ENCODE data around the gene RASD2. TPM values are rescaled to one million over a fixed set of nuclear protein-coding genes. Genes with fewer than 3 reads are reported as not detected.

Gene RASD2
- total and polyA plus RNA-seq, 2 donors (not counting 1 experiment from before 2014, with no cell fraction given): 0.07 TPM; not detected in 1

GRCh38 chr22:35544827-35545226 is 4.2 kb downstream of the RASD2 start:
- peaks cover 7% of the 10 kb centered on the region for H3K4me1 Mint-ChIP-seq
- H3K4me3 Mint-ChIP-seq: no peak overlapping the region
- Histone ChIP-seq H3K9ac (ENCODE audit: low read length) (no peak overlapping the region), H2AFZ (ENCODE audit: insufficient read depth, low read depth, low read length, poor library complexity, severe bottlenecking) (no peak overlapping the region), H3K9me3 (ENCODE audit: control extremely low read depth in 1 of 3, control insufficient read depth in 2 of 3, insufficient read depth in 1 of 3, low read length in 2 of 3) (peaks cover 0 to 4% (median 0%) of the 10 kb centered on the region in 3 donors), H3K36me3 (replicated peaks in 1 of 2; ENCODE audit: control extremely low read depth in 1 of 2, control insufficient read depth in 1 of 2, extremely low read depth in 1 of 2, insufficient read depth in 2 of 2, low read length in 1 of 2) (no peaks in the 10 kb centered on the region), H3K4me3 (ENCODE audit: control extremely low read depth in 1 of 5, extremely low read depth in 1 of 5, insufficient read depth in 1 of 5, low read depth in 2 of 5, low read length in 4 of 5) (no peak overlapping the region), H4K20me1 (ENCODE audit: control insufficient read depth, insufficient read depth, low read length, poor library complexity, severe bottlenecking) (no peaks in the 10 kb centered on the region), H3K79me2 (ENCODE audit: control insufficient read depth, insufficient read depth, low read length) (no peaks in the 10 kb centered on the region), H3K27me3 (replicated peaks in 1 of 4; ENCODE audit: control extremely low read depth in 1 of 4, control insufficient read depth in 3 of 4, insufficient read depth in 4 of 4, low read length in 3 of 4) (peaks cover 0 to 40% (median 22%) of the 10 kb centered on the region in 4 experiments), H3K4me2 (replicated peaks; ENCODE audit: low read depth, low read length, poor library complexity, severe bottlenecking) (no peak overlapping the region), H3K27ac (ENCODE audit: low read length in 2 of 2) (no peak overlapping the region), H3K4me1 (ENCODE audit: control insufficient read depth in 2 of 2, insufficient read depth in 2 of 2, low read length in 2 of 2) (peaks cover 14 to 16% of the 10 kb centered on the region in 2 donors)
- H3K27ac Mint-ChIP-seq: no peak overlapping the region
- intact Hi-C loops (cut with micrococcal nuclease): no loop called here
- ChIA-PET CTCF (no interaction called here), POLR2A (no interaction called here)
- TF ChIP-seq EZH2 (IDR thresholded peaks at IDR 0.05; ENCODE audit: borderline replicate concordance, insufficient read depth, low read depth, low read length, poor library complexity, severe bottlenecking): no peak
- no peak for TF ChIP-seq CTCF (IDR thresholded peaks at IDR 0.05)
- DNase-seq (no peak), ATAC-seq (ENCODE audit: low read depth) (no peak)
- no peaks in the 10 kb centered on the region for H3K9me3 Mint-ChIP-seq (ENCODE audit: insufficient read depth)
- H3K27me3 Mint-ChIP-seq: peaks cover 50% of the 10 kb centered on the region
- 92% methylated on average over 9 of the region's 9 CpGs for WGBS (ENCODE audit: insufficient coverage)

- peaks cover 0 to 3% of the 10 kb centered on the region in 2 donors for H3K4me1 ChIP-seq (ENCODE audit: control insufficient read depth in 2 of 2, insufficient read depth in 2 of 2, low read length in 2 of 2)
- no peaks in the 10 kb centered on the region for H3K9me3 ChIP-seq (ENCODE audit: control extremely low read depth in 1 of 3, control insufficient read depth in 2 of 3, insufficient read depth in 1 of 3, low read length in 2 of 3)
- 94% methylated on average over 18 of the region's 18 CpGs for WGBS (ENCODE audit: insufficient coverage)
- no peak overlapping the region for H3K9ac ChIP-seq (ENCODE audit: low read length)
- no peak overlapping the region for H2AFZ ChIP-seq (ENCODE audit: insufficient read depth, low read depth, low read length, poor library complexity, severe bottlenecking)
- DNase-seq: no peak
- intact Hi-C loops (cut with micrococcal nuclease): no loop called here
- Mint-ChIP-seq H3K27me3 (peaks cover 45% of the 10 kb centered on the region), H3K4me1 (no peaks in the 10 kb centered on the region), H3K4me3 (no peak overlapping the region), H3K27ac (no peak overlapping the region), H3K9me3 (ENCODE audit: insufficient read depth) (no peaks in the 10 kb centered on the region)
- no peak for TF ChIP-seq EZH2 (IDR thresholded peaks at IDR 0.05; ENCODE audit: borderline replicate concordance, insufficient read depth, low read depth, low read length, poor library complexity, severe bottlenecking)
- no peak for TF ChIP-seq CTCF (IDR thresholded peaks at IDR 0.05)
- POLR2A ChIA-PET: no interaction called here
- no peaks in the 10 kb centered on the region for H4K20me1 ChIP-seq (ENCODE audit: control insufficient read depth, insufficient read depth, low read length, poor library complexity, severe bottlenecking)
- no peaks in the 10 kb centered on the region for H3K36me3 ChIP-seq (replicated peaks in 1 of 2; ENCODE audit: control extremely low read depth in 1 of 2, control insufficient read depth in 1 of 2, extremely low read depth in 1 of 2, insufficient read depth in 2 of 2, low read length in 1 of 2)
- no peak overlapping the region for H3K4me3 ChIP-seq (ENCODE audit: control extremely low read depth in 1 of 5, extremely low read depth in 1 of 5, insufficient read depth in 1 of 5, low read depth in 2 of 5, low read length in 4 of 5)
- no peak for ATAC-seq (ENCODE audit: low read depth)
- H3K4me2 ChIP-seq (replicated peaks; ENCODE audit: low read depth, low read length, poor library complexity, severe bottlenecking): no peak overlapping the region
- no peaks in the 10 kb centered on the region for H3K79me2 ChIP-seq (ENCODE audit: control insufficient read depth, insufficient read depth, low read length)
- CTCF ChIA-PET: no interaction called here
- peaks cover 0 to 26% (median 15%) of the 10 kb centered on the region in 4 experiments for H3K27me3 ChIP-seq (replicated peaks in 1 of 4; ENCODE audit: control extremely low read depth in 1 of 4, control insufficient read depth in 3 of 4, insufficient read depth in 4 of 4, low read length in 3 of 4)
- no peak overlapping the region for H3K27ac ChIP-seq (ENCODE audit: low read length in 2 of 2)
Observed at GRCh38 chr22:35546886-35547285, 6.3 kb downstream of the RASD2 start.

All from B cell (primary cell).